Stimulated activated effector memory CD8-positive, alpha-beta T cell treated with anti-CD3 and anti-CD28 coated beads, Interleukin-12 subunit alpha, Interleukin-12 subunit beta, amount 100 ng/mL, for 72 hours (primary cell): ENCODE measurements around the gene TUFM.

ENCODE experiments used
- ATAC-seq: fragments of 150-1000 bp; cut with Tn5 transposase; 2 replicates; pipeline ENCODE4 v1.10.0; 2021
- DNase-seq, 2 donors: peaks; one replicate each; pipeline ENCODE4 v3.0.0; 2021 to 2022; ENCODE audit warnings: low spot score in 2 of 2
- H3K27ac Mint-ChIP-seq: one replicate; pipeline ENCODE4 v1.8.0; 2022; ENCODE audit warnings: mild to moderate bottlenecking, mixed read lengths
- H3K36me3 Mint-ChIP-seq: one replicate; pipeline ENCODE4 v1.8.0; 2022; ENCODE audit warnings: mild to moderate bottlenecking, mixed read lengths
- H3K4me1 Mint-ChIP-seq: one replicate; pipeline ENCODE4 v1.8.0; 2022; ENCODE audit warnings: mixed read lengths
- H3K4me3 Mint-ChIP-seq: one replicate; pipeline ENCODE4 v1.8.0; 2022; ENCODE audit warnings: mild to moderate bottlenecking, mixed read lengths
- H3K9me3 Mint-ChIP-seq: one replicate; pipeline ENCODE4 v1.8.0; 2022; ENCODE audit warnings: mixed read lengths

TUFM gene

DNA sequence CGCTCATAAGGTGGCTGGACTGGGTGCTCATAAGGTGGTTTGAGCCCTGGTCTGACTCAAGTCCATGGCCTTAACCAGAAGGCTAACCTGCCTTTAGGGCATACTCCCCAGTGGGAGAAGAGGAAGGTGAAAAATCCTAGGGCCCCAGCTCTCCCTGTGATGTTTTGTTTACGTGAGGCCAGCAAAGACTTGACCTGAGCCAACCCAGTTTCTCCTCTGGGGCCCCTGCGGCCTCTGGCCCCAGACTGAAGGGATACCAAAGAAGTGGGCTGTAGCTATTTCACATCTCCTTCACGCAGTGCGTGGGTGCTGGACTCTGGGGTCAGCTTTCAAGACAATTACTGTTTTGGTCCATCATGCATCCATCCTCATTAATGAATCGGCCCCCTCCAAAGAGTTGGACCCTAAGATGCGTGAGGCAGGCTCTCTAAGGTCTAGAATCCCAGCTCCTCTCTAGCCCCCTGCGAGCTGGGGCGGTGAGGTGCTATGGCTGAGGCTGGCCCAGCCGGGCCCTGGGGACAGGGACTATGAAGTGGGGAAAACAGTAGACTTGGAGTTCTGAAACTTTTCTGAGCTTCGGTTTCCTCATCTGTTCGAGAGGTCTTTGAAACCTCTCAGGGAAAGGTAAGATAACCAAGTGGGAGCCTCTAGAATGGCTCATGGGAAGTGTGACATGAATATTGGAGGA lies 19.0 kb upstream of the TUFM start:
- Mint-ChIP-seq H3K4me1 (peaks cover 37% of the 10 kb centered on the region), H3K4me3 (peak overlapping the region; percentile 97), H3K9me3 (no peaks in the 10 kb centered on the region), H3K36me3 (peaks cover 63% of the 10 kb centered on the region), H3K27ac (peak overlapping the region; percentile 95)
- no peak for ATAC-seq
- no peak for DNase-seq

GRCh38 chr16:28863929-28864793 lies 18.0 kb upstream of the TUFM start:
- peaks cover 54% of the 10 kb centered on the region for H3K36me3 Mint-ChIP-seq
- DNase-seq: no peak
- no peak for ATAC-seq
- peak overlapping the region; percentile 97 for H3K4me3 Mint-ChIP-seq
- H3K9me3 Mint-ChIP-seq: no peaks in the 10 kb centered on the region
- H3K27ac Mint-ChIP-seq: peak overlapping the region; percentile 95
- H3K4me1 Mint-ChIP-seq: peaks cover 37% of the 10 kb centered on the region

DNA sequence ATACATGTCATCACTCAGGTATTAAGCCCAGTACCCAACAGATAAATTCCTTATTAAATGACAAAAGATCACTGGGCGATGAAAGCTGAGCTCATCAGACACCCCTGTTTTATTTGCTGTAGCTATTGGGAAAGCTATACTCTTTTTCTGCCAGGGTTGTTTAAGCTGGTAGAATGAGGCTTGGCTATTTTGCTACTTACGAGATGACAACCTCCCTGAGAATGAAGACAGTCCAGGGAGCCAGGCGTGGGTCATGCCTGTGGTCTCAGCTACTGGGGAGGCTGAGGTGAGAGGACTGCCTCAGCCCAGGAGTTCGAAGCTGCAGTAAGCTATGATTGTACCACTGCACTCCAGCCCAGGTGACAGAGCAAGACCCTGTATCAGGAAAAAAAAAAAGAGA lies 13.2 kb upstream of the TUFM start:
- peaks cover 12% of the 10 kb centered on the region for H3K4me1 Mint-ChIP-seq
- DNase-seq (no peak), ATAC-seq (no peak)
- H3K27ac Mint-ChIP-seq: no peak overlapping the region
- no peaks in the 10 kb centered on the region for H3K9me3 Mint-ChIP-seq
- peaks cover 24% of the 10 kb centered on the region for H3K36me3 Mint-ChIP-seq
- no peak overlapping the region for H3K4me3 Mint-ChIP-seq

DNA sequence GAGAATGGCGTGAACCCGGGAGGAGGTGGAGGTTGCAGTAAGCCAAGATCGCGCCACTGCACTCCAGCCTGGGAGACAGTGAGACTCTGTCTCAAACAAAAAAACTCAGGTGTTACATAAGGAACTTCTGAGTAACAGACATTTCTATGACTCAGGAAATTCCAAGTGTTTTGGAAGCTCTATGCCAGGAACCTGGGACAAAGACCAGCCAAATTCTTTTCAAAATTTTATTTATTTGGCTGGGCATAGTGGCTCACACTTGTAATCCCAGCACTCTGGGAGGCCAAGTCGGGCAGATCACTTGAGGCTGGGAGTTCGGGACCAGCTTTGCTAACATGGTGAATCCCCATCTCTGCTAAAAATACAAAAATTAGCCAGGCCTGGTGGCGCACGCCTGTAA lies 12.3 kb upstream of the TUFM start:
- Mint-ChIP-seq H3K9me3 (no peaks in the 10 kb centered on the region), H3K27ac (no peak overlapping the region)
- DNase-seq: no peak

DNA sequence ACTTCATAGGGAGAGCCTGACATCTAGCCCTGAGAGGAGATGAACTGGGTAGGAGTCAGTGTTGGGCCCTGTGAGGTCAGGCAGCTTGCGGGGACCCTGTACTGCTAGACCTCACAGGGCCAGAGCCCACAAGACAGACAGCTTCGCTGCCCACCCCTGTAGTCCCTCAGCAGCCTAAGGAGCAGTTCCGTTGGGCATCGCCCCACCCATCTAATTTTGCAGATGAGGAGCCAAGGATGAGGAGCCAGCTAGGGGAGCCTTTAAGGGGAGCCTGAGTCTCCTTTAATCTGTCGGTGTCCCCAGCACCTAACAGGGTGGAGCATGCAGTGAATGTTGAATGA lies 755 bp upstream of the TUFM start:
- Mint-ChIP-seq H3K36me3 (peaks cover 52% of the 10 kb centered on the region), H3K27ac (peak overlapping the region; percentile 99), H3K4me1 (peaks cover 34% of the 10 kb centered on the region), H3K4me3 (peak overlapping the region; percentile 98), H3K9me3 (no peaks in the 10 kb centered on the region)
- peak; percentile 4 for ATAC-seq
- no peak for DNase-seq

More for the DNA sequence above, 12.3 kb upstream of the TUFM start:
- Mint-ChIP-seq H3K36me3 (peaks cover 20% of the 10 kb centered on the region), H3K4me3 (no peak overlapping the region), H3K4me1 (peaks cover 7% of the 10 kb centered on the region)
- no peak for ATAC-seq

- Mint-ChIP-seq H3K4me1 (peaks cover 34% of the 10 kb centered on the region), H3K36me3 (peaks cover 60% of the 10 kb centered on the region), H3K9me3 (no peaks in the 10 kb centered on the region), H3K4me3 (peak overlapping the region; percentile 98), H3K27ac (peak overlapping the region; percentile 99)
- ATAC-seq (no peak), DNase-seq (peak in 1 of 2 donors; percentile 63)
Measured at GRCh38 chr16:28845761-28846079, 428 bp downstream of the TUFM start.

GRCh38 chr16:28845293-28845692 lies 855 bp downstream of the TUFM start:
- DNase-seq (no peak), ATAC-seq (no peak)
- Mint-ChIP-seq H3K36me3 (peaks cover 64% of the 10 kb centered on the region), H3K9me3 (no peaks in the 10 kb centered on the region), H3K4me3 (peak overlapping the region; percentile 98), H3K4me1 (peaks cover 34% of the 10 kb centered on the region), H3K27ac (peak overlapping the region; percentile 99)

GRCh38 chr16:28844226-28844885 lies 1.8 kb downstream of the TUFM start:
- no peaks in the 10 kb centered on the region for H3K9me3 Mint-ChIP-seq
- peaks cover 34% of the 10 kb centered on the region for H3K4me1 Mint-ChIP-seq
- H3K36me3 Mint-ChIP-seq: peaks cover 74% of the 10 kb centered on the region
- H3K4me3 Mint-ChIP-seq: peak overlapping the region; percentile 98
- ATAC-seq (no peak), DNase-seq (no peak)
- peak overlapping the region; percentile 30 for H3K27ac Mint-ChIP-seq

- Mint-ChIP-seq H3K9me3 (no peaks in the 10 kb centered on the region), H3K4me3 (peak overlapping the region; percentile 98), H3K27ac (no peak overlapping the region)
Measured at GRCh38 chr16:28843766-28844165, 2.4 kb downstream of the TUFM start.

DNA sequence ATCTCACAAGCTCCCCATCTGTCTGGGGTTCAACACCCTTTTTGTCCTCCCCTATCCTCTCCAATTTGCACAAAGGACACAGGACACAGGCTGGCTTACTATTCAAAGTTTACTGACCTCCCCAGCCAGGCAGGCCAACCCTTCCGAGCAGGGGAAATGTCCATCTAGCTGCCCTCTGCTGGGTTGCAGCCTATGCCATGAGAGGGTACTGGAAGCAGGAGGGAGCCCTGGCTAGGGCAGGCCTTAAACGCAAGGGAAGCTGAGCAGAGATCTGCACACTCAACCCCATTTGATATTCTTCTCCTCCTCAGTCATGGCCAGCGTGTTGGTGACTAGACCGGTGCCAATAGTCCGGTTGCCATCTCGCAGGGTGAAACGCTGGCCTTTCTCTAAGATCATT lies 3.5 kb downstream of the TUFM start:
- no peak for ATAC-seq
- Mint-ChIP-seq H3K9me3 (no peaks in the 10 kb centered on the region), H3K4me1 (peaks cover 40% of the 10 kb centered on the region), H3K36me3 (peaks cover 90% of the 10 kb centered on the region), H3K27ac (peak overlapping the region; percentile 33), H3K4me3 (no peak overlapping the region)
- no peak for DNase-seq

More at GRCh38 chr16:28843766-28844165, 2.4 kb downstream of the TUFM start:
- Mint-ChIP-seq H3K4me1 (peaks cover 34% of the 10 kb centered on the region), H3K36me3 (peaks cover 80% of the 10 kb centered on the region)
- ATAC-seq (no peak), DNase-seq (no peak)

- DNase-seq: no peak
- Mint-ChIP-seq H3K4me1 (peaks cover 25% of the 10 kb centered on the region), H3K36me3 (peaks cover 100% of the 10 kb centered on the region), H3K27ac (no peak overlapping the region), H3K4me3 (no peak overlapping the region), H3K9me3 (no peaks in the 10 kb centered on the region)
- no peak for ATAC-seq
Measured at GRCh38 chr16:28839899-28840298, 6.2 kb downstream of the TUFM start.

GRCh38 chr16:28839004-28839639 lies 7.0 kb downstream of the TUFM start:
- Mint-ChIP-seq H3K36me3 (peaks cover 100% of the 10 kb centered on the region), H3K4me3 (no peak overlapping the region)

DNA sequence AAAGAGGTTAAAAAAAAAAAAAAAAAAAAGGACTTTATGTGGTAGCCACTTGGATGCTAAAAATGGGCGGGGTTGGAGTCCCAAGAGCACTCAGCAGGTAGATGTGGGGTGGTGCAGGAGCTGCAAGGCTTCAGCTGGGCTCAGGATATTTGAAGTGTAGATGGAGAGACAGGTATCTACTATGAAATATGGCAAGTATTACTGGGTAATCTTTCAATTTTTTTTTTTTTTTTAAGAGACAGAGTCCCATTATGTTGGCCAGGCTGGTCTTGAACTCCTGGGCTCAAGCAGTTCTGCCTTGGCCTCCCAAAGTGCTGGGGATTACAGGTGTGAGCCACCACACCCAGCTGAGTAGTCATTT lies 7.6 kb downstream of the TUFM start:
- no peaks in the 10 kb centered on the region for H3K9me3 Mint-ChIP-seq
- DNase-seq (no peak), ATAC-seq (no peak)
- H3K4me1 Mint-ChIP-seq: peaks cover 26% of the 10 kb centered on the region
- H3K4me3 Mint-ChIP-seq: no peak overlapping the region
- H3K27ac Mint-ChIP-seq: peak overlapping the region; percentile 75
- H3K36me3 Mint-ChIP-seq: peaks cover 100% of the 10 kb centered on the region

More at GRCh38 chr16:28839004-28839639, 7.0 kb downstream of the TUFM start:
- H3K27ac Mint-ChIP-seq: peak overlapping the region; percentile 75
- H3K4me1 Mint-ChIP-seq: peaks cover 22% of the 10 kb centered on the region
- ATAC-seq (no peak), DNase-seq (no peak)
- H3K9me3 Mint-ChIP-seq: no peaks in the 10 kb centered on the region

DNA sequence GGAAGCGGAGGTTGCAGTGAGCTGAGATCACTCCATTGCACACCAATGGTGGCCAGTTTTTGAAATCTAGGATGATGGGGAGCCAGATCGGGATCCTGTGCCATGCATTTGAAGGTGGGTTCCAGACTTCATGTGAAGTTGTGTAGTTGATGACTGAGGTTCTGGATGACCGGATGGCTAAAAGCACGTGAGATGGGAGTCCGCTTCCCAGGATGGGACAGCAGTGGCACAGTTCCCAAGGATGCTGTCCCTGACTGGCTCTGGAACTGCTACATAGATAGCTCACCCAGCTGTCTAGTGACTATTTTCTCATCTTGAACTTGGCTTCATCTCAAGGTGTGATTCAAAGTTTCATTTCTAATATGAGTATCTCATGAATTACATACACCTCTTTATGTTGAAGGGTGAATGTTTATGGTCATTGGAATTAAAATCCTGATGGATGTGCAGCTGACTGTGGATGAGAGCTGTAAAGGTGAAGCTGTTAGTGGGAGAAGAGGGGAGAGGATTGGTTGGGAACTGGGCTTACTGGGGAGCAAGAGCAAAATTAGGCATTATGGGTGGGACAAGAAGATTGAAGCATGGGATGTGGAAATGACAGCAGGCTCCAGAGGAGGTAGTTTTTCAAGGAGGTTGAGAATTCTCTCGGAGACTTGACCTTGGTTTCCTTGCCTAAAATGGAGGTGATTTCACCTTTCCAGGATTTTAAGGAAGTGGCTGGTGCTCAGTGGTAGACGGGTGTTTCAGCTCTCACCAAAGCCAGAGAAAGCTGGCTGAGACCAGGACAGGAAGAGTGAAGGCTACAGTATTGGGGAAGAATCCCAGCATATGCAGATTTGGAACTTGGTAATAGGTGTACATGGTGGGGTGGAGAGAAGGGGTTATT lies 8.2 kb downstream of the TUFM start:
- Mint-ChIP-seq H3K4me3 (no peak overlapping the region), H3K27ac (peak overlapping the region; percentile 75), H3K4me1 (peaks cover 31% of the 10 kb centered on the region), H3K9me3 (no peaks in the 10 kb centered on the region), H3K36me3 (peaks cover 100% of the 10 kb centered on the region)
- ATAC-seq: peak; percentile 66
- no peak for DNase-seq

- no peak overlapping the region for H3K4me3 Mint-ChIP-seq
- peak overlapping the region; percentile 76 for H3K27ac Mint-ChIP-seq
- peaks cover 100% of the 10 kb centered on the region for H3K36me3 Mint-ChIP-seq
- H3K9me3 Mint-ChIP-seq: no peaks in the 10 kb centered on the region
- DNase-seq: no peak
- ATAC-seq: no peak
- H3K4me1 Mint-ChIP-seq: peaks cover 41% of the 10 kb centered on the region
Measured at GRCh38 chr16:28836761-28837064, 9.4 kb downstream of the TUFM start.
